Activated CD8-positive, alpha-beta memory T cell treated with anti-CD3 and anti-CD28 coated beads, Interleukin-2, amount 10 ng/mL, durations not matched to agents 7 days and 5 days (primary cell): ENCODE measurements around the gene PGS1. TPM values are rescaled to one million over a fixed set of nuclear protein-coding genes. Genes with fewer than 3 reads are reported as not detected.

Experiments used
- ATAC-seq: fragments of 150-1000 bp; cut with Tn5 transposase; one replicate; pipeline ENCODE4 v1.10.0; 2021; ENCODE audit warnings: moderate library complexity
- CTCF ChIA-PET: fragments of 350-600 bp; sonication (Branson Sonifier 250); formaldehyde crosslinking; loops from one replicate; lab custom pipeline; 2021; ENCODE audit warnings: antibody characterized with exemption; lab: Charles Lee
- DNase-seq: peaks from one replicate; pipeline ENCODE4 v3.0.0-alpha.2; 2020
- H3K27ac Mint-ChIP-seq: one replicate; pipeline ENCODE4 v1.8.0; 2021; ENCODE audit warnings: mild to moderate bottlenecking, mixed read lengths
- H3K27me3 Mint-ChIP-seq: one replicate; pipeline ENCODE4 v1.8.0; 2021; ENCODE audit warnings: mixed read lengths
- H3K36me3 Mint-ChIP-seq: one replicate; pipeline ENCODE4 v1.8.0; 2021; ENCODE audit warnings: mild to moderate bottlenecking, mixed read lengths
- H3K4me1 Mint-ChIP-seq: one replicate; pipeline ENCODE4 v1.8.0; 2021; ENCODE audit warnings: mixed read lengths
- H3K4me3 Mint-ChIP-seq: one replicate; pipeline ENCODE4 v1.8.0; 2021; ENCODE audit warnings: mild to moderate bottlenecking, moderate library complexity, mixed read lengths
- H3K9me3 Mint-ChIP-seq: one replicate; pipeline ENCODE4 v1.8.0; 2022; ENCODE audit warnings: low read depth, mixed read lengths
- total RNA-seq, 2 experiments: library from RNA; stranded (reverse); gene quantifications; one replicate each; pipeline ENCODE4 v1.2.3, GENCODE V29; 2021

PGS1 gene
- total RNA-seq, 2 experiments from 2014 or later: 52.2 to 70.2 TPM

GRCh38 chr17:78399693-78400144 lies 21.3 kb downstream of the PGS1 start:
- Mint-ChIP-seq H3K27me3 (no peaks in the 10 kb centered on the region), H3K36me3 (peaks cover 61% of the 10 kb centered on the region), H3K4me3 (no peak overlapping the region), H3K27ac (no peak overlapping the region), H3K9me3 (no peaks in the 10 kb centered on the region), H3K4me1 (no peaks in the 10 kb centered on the region)
- CTCF ChIA-PET: no interaction called here
- ATAC-seq: no peak
- no peak for DNase-seq

GRCh38 chr17:78400581-78401240 lies 22.3 kb downstream of the PGS1 start:
- Mint-ChIP-seq H3K9me3 (no peaks in the 10 kb centered on the region), H3K27me3 (no peaks in the 10 kb centered on the region), H3K4me1 (peaks cover under 1% of the 10 kb centered on the region), H3K36me3 (peaks cover 59% of the 10 kb centered on the region), H3K27ac (no peak overlapping the region), H3K4me3 (no peak overlapping the region)
- CTCF ChIA-PET: interaction anchor here (0.9 to 1.9 kb wide), 4 partner anchors 8 to 149 kb away, joined by 3 to 7 read pairs (median 3); no protein-coding TSS in a partner anchor
- ATAC-seq: no peak
- DNase-seq: no peak

DNA sequence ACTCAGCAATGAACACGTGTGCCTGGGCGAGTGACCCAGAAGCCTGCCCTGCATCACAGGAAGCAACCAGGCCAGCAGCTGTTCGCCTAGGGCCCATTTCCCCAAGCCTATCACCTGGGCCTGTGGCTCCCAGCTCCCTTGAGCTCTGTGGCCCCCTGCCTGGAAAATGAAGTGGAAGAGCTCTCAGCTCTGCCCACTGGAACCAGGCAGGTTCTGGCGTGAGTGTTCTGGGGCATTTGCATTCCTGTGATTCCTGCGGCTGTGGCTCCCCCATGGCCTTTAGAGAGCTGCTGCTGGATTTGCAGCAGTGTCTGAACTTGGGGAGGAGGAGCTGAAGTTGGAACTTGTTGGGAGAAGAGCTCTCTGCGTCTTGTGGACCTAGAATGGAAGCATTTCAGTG lies 22.8 kb downstream of the PGS1 start:
- ATAC-seq (no peak), DNase-seq (no peak)
- Mint-ChIP-seq H3K27me3 (no peaks in the 10 kb centered on the region), H3K4me3 (no peak overlapping the region), H3K4me1 (peaks cover 1% of the 10 kb centered on the region), H3K27ac (no peak overlapping the region), H3K9me3 (no peaks in the 10 kb centered on the region), H3K36me3 (peaks cover 57% of the 10 kb centered on the region)
- CTCF ChIA-PET: interaction anchor here (0.8 to 1.9 kb wide), 5 partner anchors 9 to 149 kb away, joined by 3 to 7 read pairs (median 3); no protein-coding TSS in a partner anchor

GRCh38 chr17:78401891-78402290 lies 23.4 kb downstream of the PGS1 start:
- Mint-ChIP-seq H3K9me3 (no peaks in the 10 kb centered on the region), H3K4me1 (peaks cover 8% of the 10 kb centered on the region), H3K36me3 (peaks cover 53% of the 10 kb centered on the region), H3K27me3 (no peaks in the 10 kb centered on the region), H3K27ac (no peak overlapping the region), H3K4me3 (no peak overlapping the region)
- DNase-seq (no peak), ATAC-seq (no peak)
- CTCF ChIA-PET: interaction anchor here (0.8 to 1.9 kb wide), 6 partner anchors 9 to 150 kb away, joined by 3 to 7 read pairs (median 3); no protein-coding TSS in a partner anchor

DNA sequence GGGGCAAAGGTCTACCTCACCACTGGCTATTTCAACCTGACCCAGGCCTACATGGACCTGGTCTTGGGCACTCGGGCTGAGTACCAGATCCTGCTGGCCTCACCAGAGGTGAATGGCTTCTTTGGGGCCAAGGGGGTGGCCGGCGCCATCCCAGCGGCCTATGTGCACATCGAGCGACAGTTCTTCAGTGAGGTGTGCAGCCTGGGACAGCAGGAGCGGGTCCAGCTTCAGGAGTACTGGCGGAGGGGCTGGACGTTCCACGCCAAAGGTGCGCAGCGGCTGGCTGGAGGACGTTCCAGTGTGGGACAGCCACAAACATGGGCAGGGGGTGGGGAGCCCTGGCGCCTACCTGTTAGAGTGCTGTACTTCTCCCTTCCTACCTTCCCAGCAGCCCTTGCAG lies 25.4 kb downstream of the PGS1 start:
- DNase-seq: no peak
- H3K36me3 Mint-ChIP-seq: peaks cover 41% of the 10 kb centered on the region

GRCh38 chr17:78406396-78406795 lies 27.9 kb downstream of the PGS1 start:
- DNase-seq: no peak
- peaks cover 36% of the 10 kb centered on the region for H3K4me1 Mint-ChIP-seq
- no peak for ATAC-seq
- H3K4me3 Mint-ChIP-seq: no peak overlapping the region
- no peaks in the 10 kb centered on the region for H3K27me3 Mint-ChIP-seq
- H3K27ac Mint-ChIP-seq: peak overlapping the region; percentile 31
- CTCF ChIA-PET: interaction anchor here (1.1 kb wide), 1 partner anchor 16 kb away, joined by 4 read pairs; no protein-coding TSS in a partner anchor
- no peaks in the 10 kb centered on the region for H3K9me3 Mint-ChIP-seq
- peaks cover 25% of the 10 kb centered on the region for H3K36me3 Mint-ChIP-seq

More for the DNA sequence above, 25.4 kb downstream of the PGS1 start:
- ATAC-seq: no peak
- Mint-ChIP-seq H3K9me3 (no peaks in the 10 kb centered on the region), H3K4me3 (no peak overlapping the region), H3K27ac (no peak overlapping the region), H3K27me3 (no peaks in the 10 kb centered on the region), H3K4me1 (peaks cover 20% of the 10 kb centered on the region)
- CTCF ChIA-PET: no interaction called here

DNA sequence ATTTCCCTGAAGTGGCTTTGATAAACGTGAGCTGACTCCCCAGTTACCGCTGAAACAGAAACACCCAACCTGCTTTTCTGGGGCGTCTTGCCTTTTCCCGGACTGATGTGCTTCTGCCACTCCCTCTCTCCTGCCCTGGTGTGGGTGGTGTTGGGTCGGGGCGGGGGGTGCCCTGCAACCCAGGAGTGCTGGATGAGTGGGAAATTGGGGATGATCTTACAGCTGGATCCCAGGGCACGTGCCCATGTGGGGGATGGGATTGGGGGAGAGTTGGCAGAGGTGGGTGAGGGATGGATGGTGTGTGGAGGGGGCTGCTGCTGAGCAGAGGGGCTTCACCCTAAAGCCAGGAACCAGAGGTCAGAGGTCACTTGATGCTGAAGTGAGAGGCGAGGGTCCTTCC lies 28.5 kb downstream of the PGS1 start:
- CTCF ChIA-PET: interaction anchor here (1.1 kb wide), 1 partner anchor 15 kb away, joined by 4 read pairs; no protein-coding TSS in a partner anchor
- no peak overlapping the region for H3K27ac Mint-ChIP-seq

DNA sequence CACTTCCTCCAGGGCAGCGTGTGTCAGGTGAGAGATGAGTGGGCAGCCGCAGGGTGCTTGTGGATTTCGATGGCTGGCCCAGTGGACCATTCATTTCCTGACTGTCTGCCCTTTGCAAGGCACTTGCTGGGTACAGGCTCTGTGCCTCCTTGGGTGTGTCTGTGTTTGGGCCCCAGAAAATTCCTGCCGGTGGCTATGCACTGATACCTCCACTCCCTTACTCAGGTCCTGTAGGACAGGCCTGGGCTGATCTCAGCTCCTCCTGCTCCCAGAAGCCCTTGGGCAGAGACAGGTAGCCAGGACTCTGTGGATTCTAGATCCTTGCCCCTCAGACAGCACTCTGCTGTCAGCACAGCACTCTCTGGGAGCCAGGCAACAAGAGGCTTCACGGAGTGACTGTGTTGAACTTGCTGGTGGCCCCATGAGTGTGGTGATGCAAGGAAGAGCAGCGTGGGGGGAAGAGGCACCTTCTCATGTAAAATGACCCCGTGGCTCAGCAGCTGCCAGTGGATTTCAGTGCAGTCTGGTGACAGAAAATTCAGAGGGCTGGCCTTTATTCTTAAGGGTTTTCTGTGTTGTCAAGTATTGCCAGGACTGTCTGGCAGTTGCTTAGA lies 29.0 kb downstream of the PGS1 start:
- DNase-seq (no peak), ATAC-seq (no peak)
- Mint-ChIP-seq H3K27me3 (no peaks in the 10 kb centered on the region), H3K4me3 (no peak overlapping the region), H3K4me1 (peaks cover 45% of the 10 kb centered on the region), H3K9me3 (no peaks in the 10 kb centered on the region), H3K36me3 (peaks cover 24% of the 10 kb centered on the region), H3K27ac (peak overlapping the region; percentile 27)
- CTCF ChIA-PET: interaction anchor here (1.1 kb wide), 1 partner anchor 14 kb away, joined by 4 read pairs; no protein-coding TSS in a partner anchor

More for the DNA sequence above, 28.5 kb downstream of the PGS1 start:
- peaks cover 24% of the 10 kb centered on the region for H3K36me3 Mint-ChIP-seq
- no peak for ATAC-seq
- H3K4me3 Mint-ChIP-seq: no peak overlapping the region
- no peaks in the 10 kb centered on the region for H3K9me3 Mint-ChIP-seq
- H3K27me3 Mint-ChIP-seq: no peaks in the 10 kb centered on the region
- peaks cover 39% of the 10 kb centered on the region for H3K4me1 Mint-ChIP-seq
- no peak for DNase-seq

GRCh38 chr17:78408476-78409050 lies 30.1 kb downstream of the PGS1 start:
- no peaks in the 10 kb centered on the region for H3K9me3 Mint-ChIP-seq
- peaks cover 56% of the 10 kb centered on the region for H3K4me1 Mint-ChIP-seq
- H3K36me3 Mint-ChIP-seq: peaks cover 13% of the 10 kb centered on the region
- DNase-seq (no peak), ATAC-seq (no peak)
- CTCF ChIA-PET: no interaction called here
- no peaks in the 10 kb centered on the region for H3K27me3 Mint-ChIP-seq
- no peak overlapping the region for H3K4me3 Mint-ChIP-seq
- no peak overlapping the region for H3K27ac Mint-ChIP-seq

DNA sequence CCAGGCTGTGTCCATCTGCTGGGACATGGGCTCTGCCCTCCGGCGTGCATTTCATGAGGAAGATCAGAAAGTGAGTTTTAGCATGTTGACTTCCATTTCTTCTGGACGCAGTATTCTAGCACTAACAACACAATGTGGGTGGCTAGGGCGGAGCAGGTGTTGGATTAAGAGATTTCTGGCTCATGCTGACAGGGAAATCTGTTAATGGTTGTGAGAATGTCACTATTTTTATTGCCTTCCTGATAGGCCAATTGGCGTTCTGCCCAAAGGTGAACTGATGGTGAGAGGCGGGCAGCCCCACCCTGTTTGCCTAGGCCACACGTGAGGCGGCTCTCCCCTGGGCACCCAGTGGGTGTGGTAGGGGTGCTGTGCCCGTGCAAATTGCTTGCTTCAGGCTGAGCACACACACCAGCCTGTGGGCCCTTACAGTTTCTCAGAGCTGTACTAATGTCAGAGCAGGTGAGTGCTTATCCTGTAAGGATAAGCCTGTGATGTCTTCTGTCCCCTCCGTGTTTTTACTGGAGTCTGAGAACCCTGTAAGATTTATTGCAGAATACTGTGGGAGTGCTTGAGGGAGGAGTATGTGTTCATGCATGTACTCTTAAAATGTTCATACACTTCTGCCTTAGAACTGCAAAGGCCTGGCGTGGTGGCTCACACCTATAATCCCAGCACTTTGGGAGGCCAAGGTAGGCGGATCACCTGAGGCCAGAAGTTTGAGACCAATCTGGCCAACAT lies 30.9 kb downstream of the PGS1 start:
- Mint-ChIP-seq H3K27ac (no peak overlapping the region), H3K4me3 (no peak overlapping the region), H3K9me3 (no peaks in the 10 kb centered on the region), H3K36me3 (peaks cover 9% of the 10 kb centered on the region), H3K27me3 (no peaks in the 10 kb centered on the region), H3K4me1 (peaks cover 64% of the 10 kb centered on the region)
- CTCF ChIA-PET: no interaction called here
- ATAC-seq (no peak), DNase-seq (no peak)

- DNase-seq: no peak
- H3K36me3 Mint-ChIP-seq: peaks cover 7% of the 10 kb centered on the region
- no peaks in the 10 kb centered on the region for H3K27me3 Mint-ChIP-seq
- H3K27ac Mint-ChIP-seq: peak overlapping the region; percentile 63
- H3K4me1 Mint-ChIP-seq: peaks cover 81% of the 10 kb centered on the region
- CTCF ChIA-PET: interaction anchor here (1.1 to 2.0 kb wide), 5 partner anchors 9 to 51 kb away, joined by 3 to 7 read pairs (median 5); no protein-coding TSS in a partner anchor
- H3K4me3 Mint-ChIP-seq: no peak overlapping the region
- ATAC-seq: no peak
- no peaks in the 10 kb centered on the region for H3K9me3 Mint-ChIP-seq
Observed at GRCh38 chr17:78411241-78411857, 32.9 kb downstream of the PGS1 start.

- ATAC-seq (peak; percentile 20), DNase-seq (peak; percentile 65)
- peaks cover 9% of the 10 kb centered on the region for H3K36me3 Mint-ChIP-seq
- no peaks in the 10 kb centered on the region for H3K27me3 Mint-ChIP-seq
- peak overlapping the region; percentile 46 for H3K4me3 Mint-ChIP-seq
- H3K27ac Mint-ChIP-seq: peak overlapping the region; percentile 91
- CTCF ChIA-PET: interaction anchor here (1.1 to 1.8 kb wide), 5 partner anchors 10 to 124 kb away, joined by 3 to 7 read pairs (median 4); no protein-coding TSS in a partner anchor
- peaks cover 83% of the 10 kb centered on the region for H3K4me1 Mint-ChIP-seq
- H3K9me3 Mint-ChIP-seq: no peaks in the 10 kb centered on the region
Observed at GRCh38 chr17:78412403-78412802, 34.0 kb downstream of the PGS1 start.
